ENCODE measurements around the gene PPP2R2D.
"Not testable (repeated sequence)": the region's sequence is repeated elsewhere in the genome, so short reads cannot be mapped to it uniquely, and the experiment has no call there.

The PPP2R2D gene

GRCh38 chr10:131876017-131876416 is 24.8 kb upstream of the PPP2R2D start:
- H3K27ac ChIP-seq = peak overlapping the region; percentile 6; the same call in 1 of the 2 replicates
- TF ChIP-seq ZFX (IDR thresholded peaks at IDR 0.05) (no peak), CTCF (conservative IDR thresholded peaks at IDR 0.05) (no peak)

GRCh38 chr10:131876508-131876907 is 24.3 kb upstream of the PPP2R2D start:
- no peak overlapping the region for H3K27ac ChIP-seq
- no peak for TF ChIP-seq CTCF (conservative IDR thresholded peaks at IDR 0.05)
- no peak for TF ChIP-seq ZFX (IDR thresholded peaks at IDR 0.05)

GRCh38 chr10:131880016-131880590 is 20.7 kb upstream of the PPP2R2D start:
- TF ChIP-seq ZFX (IDR thresholded peaks at IDR 0.05) = no peak
- no peak overlapping the region for H3K27ac ChIP-seq

- H3K27ac ChIP-seq = no peak overlapping the region
- TF ChIP-seq CTCF (conservative IDR thresholded peaks at IDR 0.05) = no peak
- no peak for TF ChIP-seq ZFX (IDR thresholded peaks at IDR 0.05)
These were observed 19.5 kb upstream of the PPP2R2D start for GRCh38 chr10:131881104-131881880.

- H3K27ac ChIP-seq = no peak overlapping the region
- TF ChIP-seq CTCF (conservative IDR thresholded peaks at IDR 0.05) = no peak
- no peak for TF ChIP-seq ZFX (IDR thresholded peaks at IDR 0.05)
These were observed 18.7 kb upstream of the PPP2R2D start for GRCh38 chr10:131882151-131882550.

GRCh38 chr10:131882590-131883451 is 18.0 kb upstream of the PPP2R2D start:
- no peak overlapping the region for H3K27ac ChIP-seq
- no peak for TF ChIP-seq CTCF (conservative IDR thresholded peaks at IDR 0.05)
- TF ChIP-seq ZFX (IDR thresholded peaks at IDR 0.05) = no peak

GRCh38 chr10:131883621-131884393 is 17.0 kb upstream of the PPP2R2D start:
- H3K27ac ChIP-seq = not testable (repeated sequence)

Measured in C4-2B (cell line).